ENCODE data around the gene KBTBD7. TPM values are rescaled to one million over a fixed set of nuclear protein-coding genes. Genes with fewer than 3 reads are reported as not detected.

KBTBD7 gene
- total and polyA plus RNA-seq, 2 donors (not counting 1 experiment from before 2014, with no cell fraction given), result 0.73 to 9.2 TPM

DNA sequence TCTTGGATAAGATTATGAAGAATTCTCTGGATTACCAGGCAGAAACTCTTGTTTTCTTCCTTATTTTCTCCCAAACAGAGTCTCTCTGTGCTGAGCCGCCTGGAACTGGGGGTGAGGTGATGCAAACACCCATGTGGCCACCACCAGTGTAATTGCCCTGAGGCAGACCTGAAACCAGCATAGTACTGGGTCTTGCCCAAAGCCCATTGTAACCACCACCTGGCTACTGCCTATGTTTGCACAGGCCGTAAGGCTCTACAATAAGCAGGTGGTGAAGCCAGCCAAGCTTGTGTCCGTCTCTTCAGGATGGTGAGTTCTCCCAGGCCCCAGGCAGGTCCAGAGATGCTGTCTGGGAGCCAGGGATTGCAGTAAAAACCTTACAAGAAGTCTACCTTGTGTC, 18.9 kb upstream of the KBTBD7 start:
- Histone ChIP-seq H3K4me2 (replicated peaks; ENCODE audit: low read depth, low read length, poor library complexity, severe bottlenecking) (no peak overlapping the region), H3K9ac (ENCODE audit: low read length) (no peak overlapping the region), H3K27ac (ENCODE audit: low read length in 2 of 2) (no peak overlapping the region), H3K4me3 (ENCODE audit: control extremely low read depth in 1 of 5, extremely low read depth in 1 of 5, insufficient read depth in 1 of 5, low read depth in 2 of 5, low read length in 4 of 5) (no peak overlapping the region), H2AFZ (ENCODE audit: insufficient read depth, low read depth, low read length, poor library complexity, severe bottlenecking) (no peak overlapping the region), H3K9me3 (ENCODE audit: control extremely low read depth in 1 of 3, control insufficient read depth in 2 of 3, insufficient read depth in 1 of 3, low read length in 2 of 3) (peaks cover 0 to 11% (median 1%) of the 10 kb centered on the region in 3 donors), H3K27me3 (replicated peaks in 1 of 4; ENCODE audit: control extremely low read depth in 1 of 4, control insufficient read depth in 3 of 4, insufficient read depth in 4 of 4, low read length in 3 of 4) (no peaks in the 10 kb centered on the region), H3K79me2 (ENCODE audit: control insufficient read depth, insufficient read depth, low read length) (no peaks in the 10 kb centered on the region), H3K36me3 (replicated peaks in 1 of 2; ENCODE audit: control extremely low read depth in 1 of 2, control insufficient read depth in 1 of 2, extremely low read depth in 1 of 2, insufficient read depth in 2 of 2, low read length in 1 of 2) (no peaks in the 10 kb centered on the region), H4K20me1 (ENCODE audit: control insufficient read depth, insufficient read depth, low read length, poor library complexity, severe bottlenecking) (no peaks in the 10 kb centered on the region), H3K4me1 (ENCODE audit: control insufficient read depth in 2 of 2, insufficient read depth in 2 of 2, low read length in 2 of 2) (no peaks in the 10 kb centered on the region)
- Mint-ChIP-seq H3K9me3 (ENCODE audit: insufficient read depth) (peaks cover 10% of the 10 kb centered on the region), H3K4me1 (no peaks in the 10 kb centered on the region), H3K27ac (no peak overlapping the region), H3K4me3 (no peak overlapping the region), H3K27me3 (no peaks in the 10 kb centered on the region)
- DNase-seq, result no peak
- CTCF ChIA-PET, result interaction anchor here (0.6 kb wide), 1 partner anchor 205 kb away, joined by 6 read pairs; no protein-coding TSS in a partner anchor
- TF ChIP-seq EZH2 (IDR thresholded peaks at IDR 0.05; ENCODE audit: borderline replicate concordance, insufficient read depth, low read depth, low read length, poor library complexity, severe bottlenecking), result no peak
- TF ChIP-seq, protein P1, sequence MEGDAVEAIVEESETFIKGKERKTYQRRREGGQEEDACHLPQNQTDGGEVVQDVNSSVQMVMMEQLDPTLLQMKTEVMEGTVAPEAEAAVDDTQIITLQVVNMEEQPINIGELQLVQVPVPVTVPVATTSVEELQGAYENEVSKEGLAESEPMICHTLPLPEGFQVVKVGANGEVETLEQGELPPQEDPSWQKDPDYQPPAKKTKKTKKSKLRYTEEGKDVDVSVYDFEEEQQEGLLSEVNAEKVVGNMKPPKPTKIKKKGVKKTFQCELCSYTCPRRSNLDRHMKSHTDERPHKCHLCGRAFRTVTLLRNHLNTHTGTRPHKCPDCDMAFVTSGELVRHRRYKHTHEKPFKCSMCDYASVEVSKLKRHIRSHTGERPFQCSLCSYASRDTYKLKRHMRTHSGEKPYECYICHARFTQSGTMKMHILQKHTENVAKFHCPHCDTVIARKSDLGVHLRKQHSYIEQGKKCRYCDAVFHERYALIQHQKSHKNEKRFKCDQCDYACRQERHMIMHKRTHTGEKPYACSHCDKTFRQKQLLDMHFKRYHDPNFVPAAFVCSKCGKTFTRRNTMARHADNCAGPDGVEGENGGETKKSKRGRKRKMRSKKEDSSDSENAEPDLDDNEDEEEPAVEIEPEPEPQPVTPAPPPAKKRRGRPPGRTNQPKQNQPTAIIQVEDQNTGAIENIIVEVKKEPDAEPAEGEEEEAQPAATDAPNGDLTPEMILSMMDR (IDR thresholded peaks at IDR 0.05), result no peak
- POLR2A ChIA-PET, result no interaction called here
- WGBS (ENCODE audit: insufficient coverage), result 100% methylated on average over 3 of the region's 3 CpGs
- no peak for ATAC-seq (ENCODE audit: low read depth)
- intact Hi-C loops (cut with micrococcal nuclease), result no loop called here

DNA sequence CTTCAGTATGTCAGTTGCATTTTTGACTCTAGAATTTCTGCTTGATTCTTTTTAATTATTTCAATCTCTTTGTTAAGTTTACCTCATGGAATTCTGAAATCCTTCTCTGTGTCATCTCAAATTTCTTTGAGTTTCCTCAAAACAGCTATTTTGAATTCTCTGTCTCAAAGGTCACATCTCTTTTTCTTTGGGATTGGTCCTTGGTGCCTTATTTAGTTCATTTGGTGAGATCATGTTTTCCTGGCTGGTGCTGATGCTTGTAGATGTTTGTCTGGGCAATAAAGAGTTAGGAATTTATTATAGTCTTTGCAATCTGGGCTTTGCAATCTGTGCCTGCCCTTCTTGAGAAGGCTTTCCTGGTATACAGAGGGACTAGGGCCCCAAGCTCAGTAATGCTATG, 18.5 kb upstream of the KBTBD7 start:
- Histone ChIP-seq H3K27ac (ENCODE audit: low read length in 2 of 2) (no peak overlapping the region), H3K4me2 (replicated peaks; ENCODE audit: low read depth, low read length, poor library complexity, severe bottlenecking) (no peak overlapping the region), H3K9me3 (ENCODE audit: control extremely low read depth in 1 of 3, control insufficient read depth in 2 of 3, insufficient read depth in 1 of 3, low read length in 2 of 3) (peaks cover 0 to 11% (median 2%) of the 10 kb centered on the region in 3 donors), H3K27me3 (replicated peaks in 1 of 4; ENCODE audit: control extremely low read depth in 1 of 4, control insufficient read depth in 3 of 4, insufficient read depth in 4 of 4, low read length in 3 of 4) (no peaks in the 10 kb centered on the region), H3K9ac (ENCODE audit: low read length) (no peak overlapping the region), H3K4me1 (ENCODE audit: control insufficient read depth in 2 of 2, insufficient read depth in 2 of 2, low read length in 2 of 2) (no peaks in the 10 kb centered on the region), H2AFZ (ENCODE audit: insufficient read depth, low read depth, low read length, poor library complexity, severe bottlenecking) (no peak overlapping the region), H4K20me1 (ENCODE audit: control insufficient read depth, insufficient read depth, low read length, poor library complexity, severe bottlenecking) (no peaks in the 10 kb centered on the region), H3K79me2 (ENCODE audit: control insufficient read depth, insufficient read depth, low read length) (no peaks in the 10 kb centered on the region), H3K4me3 (ENCODE audit: control extremely low read depth in 1 of 5, extremely low read depth in 1 of 5, insufficient read depth in 1 of 5, low read depth in 2 of 5, low read length in 4 of 5) (no peak overlapping the region), H3K36me3 (replicated peaks in 1 of 2; ENCODE audit: control extremely low read depth in 1 of 2, control insufficient read depth in 1 of 2, extremely low read depth in 1 of 2, insufficient read depth in 2 of 2, low read length in 1 of 2) (no peaks in the 10 kb centered on the region)
- CTCF ChIA-PET, result no interaction called here
- TF ChIP-seq, protein P1 (IDR thresholded peaks at IDR 0.05), result no peak
- no peak for TF ChIP-seq EZH2 (IDR thresholded peaks at IDR 0.05; ENCODE audit: borderline replicate concordance, insufficient read depth, low read depth, low read length, poor library complexity, severe bottlenecking)
- intact Hi-C loops (cut with micrococcal nuclease), result no loop called here
- Mint-ChIP-seq H3K27ac (no peak overlapping the region), H3K4me1 (no peaks in the 10 kb centered on the region), H3K9me3 (ENCODE audit: insufficient read depth) (peaks cover 13% of the 10 kb centered on the region), H3K27me3 (no peaks in the 10 kb centered on the region), H3K4me3 (no peak overlapping the region)
- no peak for DNase-seq
- no peak for ATAC-seq (ENCODE audit: low read depth)
- POLR2A ChIA-PET, result no interaction called here

Data from B cell (primary cell).